H1 (cell line): ENCODE measurements around the gene ZNF750. TPM values are rescaled to one million over a fixed set of nuclear protein-coding genes. Genes with fewer than 3 reads are reported as not detected.

Experiments
- CTCF ChIA-PET: fragments of 300-600 bp; sonication (Branson Sonifier 250); formaldehyde crosslinking; loops from one replicate; lab custom pipeline; 2021; ENCODE audit not compliant: partially characterized antibody; lab: Charles Lee
- POLR2A ChIA-PET: fragments of 300-600 bp; sonication (Branson Sonifier 250); formaldehyde crosslinking; loops from one replicate; lab custom pipeline; 2021; ENCODE audit warnings: inconsistent platforms; ENCODE audit not compliant: partially characterized antibody; lab: Charles Lee
- DNase-seq, 2 experiments: peaks; one replicate each; pipeline versions ENCODE4 v3.0.0 to v3.0.0-alpha.2; 2010 to 2022; ENCODE audit warnings: low spot score in 2 of 2, low read depth in 1 of 2, mixed read lengths in 1 of 2
- FAIRE-seq: peaks from 2 replicates; lab custom pipeline; 2011; peaks lifted over from hg19 to GRCh38; lab: Jason Lieb, UNC
- H2AFZ ChIP-seq: 2 replicates; pipeline ENCODE4 v1.8.1; 2012; ENCODE audit warnings: low read length, inconsistent platforms
- H2AK5ac ChIP-seq: 2 replicates; pipeline ENCODE4 v1.6.1; 2013; ENCODE audit warnings: low read depth, low read length
- H2BK120ac ChIP-seq: replicated peaks from 2 replicates; pipeline ENCODE3; 2013; ENCODE audit warnings: low read depth, low read length, inconsistent platforms
- H2BK12ac ChIP-seq: 2 replicates; pipeline ENCODE4 v1.6.1; 2013; ENCODE audit warnings: low read depth, low read length
- H2BK15ac ChIP-seq: 2 replicates; pipeline ENCODE4 v1.6.1; 2013; ENCODE audit warnings: low read length
- H2BK20ac ChIP-seq: 2 replicates; pipeline ENCODE4 v1.6.1; 2013; ENCODE audit warnings: low read length
- H2BK5ac ChIP-seq: 2 replicates; pipeline ENCODE4 v1.6.1; 2013; ENCODE audit warnings: low read depth, low read length
- H3K14ac ChIP-seq: 2 replicates; pipeline ENCODE4 v1.6.1; 2013; ENCODE audit warnings: inconsistent platforms; ENCODE audit not compliant: insufficient read length
- H3K18ac ChIP-seq: 2 replicates; pipeline ENCODE4 v1.6.1; 2013; ENCODE audit warnings: low read length; ENCODE audit errors: extremely low read depth
- H3K23ac ChIP-seq: 2 replicates; pipeline ENCODE4 v1.6.1; 2013; ENCODE audit warnings: inconsistent platforms; ENCODE audit not compliant: insufficient read length
- H3K23me2 ChIP-seq: 2 replicates; pipeline ENCODE4 v1.6.1; 2013; ENCODE audit warnings: low read depth, low read length
- H3K27ac ChIP-seq: 2 replicates; pipeline ENCODE4 v1.6.1; 2011; ENCODE audit warnings: low read depth, low read length, inconsistent platforms
- H3K27me3 ChIP-seq, 4 experiments: replicated peaks in 1 of 4; 1 replicate in 1 of 4; 2 replicates in 3 of 4; pipeline versions ENCODE4 v1.6.1 to v1.8.1; 2011 to 2013; ENCODE audit warnings: low read length in 3 of 4, mild to moderate bottlenecking in 3 of 4, inconsistent platforms in 2 of 4, mixed read lengths in 2 of 4, moderate library complexity in 1 of 4; ENCODE audit not compliant: control insufficient read depth in 3 of 4, insufficient read depth in 3 of 4; ENCODE audit errors: extremely low read depth in 1 of 4
- H3K36me3 ChIP-seq, 4 experiments: 2 replicates each; pipeline versions ENCODE4 v1.6.1 to v1.8.1; 2011 to 2013; ENCODE audit warnings: mild to moderate bottlenecking in 4 of 4, low read length in 3 of 4, moderate library complexity in 2 of 4, control low read depth in 1 of 4, inconsistent platforms in 1 of 4; ENCODE audit not compliant: insufficient read depth in 4 of 4, control insufficient read depth in 2 of 4
- H3K4ac ChIP-seq: replicated peaks from 2 replicates; pipeline ENCODE3; 2013; ENCODE audit warnings: low read length, low read depth, mixed read lengths, inconsistent platforms; ENCODE audit not compliant: insufficient read length
- H3K4me1 ChIP-seq, 4 experiments: replicated peaks in 1 of 4; 1 replicate in 1 of 4; 2 replicates in 3 of 4; pipeline versions ENCODE4 v1.6.1 to v1.8.1; 2011 to 2013; ENCODE audit warnings: low read length in 3 of 4, inconsistent platforms in 2 of 4, mixed read lengths in 1 of 4; ENCODE audit not compliant: insufficient read depth in 4 of 4, control insufficient read depth in 3 of 4
- H3K4me2 ChIP-seq, 2 experiments: 2 replicates each; pipeline versions ENCODE4 v1.6.1 to v1.8.1; 2011 to 2013; ENCODE audit warnings: low read depth in 2 of 2, low read length in 2 of 2, control low read depth in 1 of 2, inconsistent platforms in 1 of 2, mild to moderate bottlenecking in 1 of 2; ENCODE audit not compliant: insufficient read depth in 1 of 2
- H3K4me3 ChIP-seq, 4 experiments: fragments of 200-600, 300-600 bp in 1 of 4; sonication (generic), shearing (Covaris generic), sonication (Bioruptor Twin) in 1 of 4; 2 replicates each; pipeline versions ENCODE4 v1.5.1 to v1.8.1; 2011 to 2016; ENCODE audit warnings: low read length in 4 of 4, low read depth in 3 of 4, control low read depth in 2 of 4, inconsistent platforms in 2 of 4, mild to moderate bottlenecking in 2 of 4, mixed read lengths in 1 of 4, moderate library complexity in 1 of 4; ENCODE audit not compliant: insufficient read depth in 2 of 4; ENCODE audit errors: extremely low read depth in 1 of 4
- H3K56ac ChIP-seq: replicated peaks from 2 replicates; pipeline ENCODE3; 2013; ENCODE audit warnings: low read depth, mild to moderate bottlenecking, mixed read lengths, low read length, inconsistent platforms; ENCODE audit not compliant: insufficient read length
- H3K79me1 ChIP-seq: 2 replicates; pipeline ENCODE4 v1.6.1; 2013; ENCODE audit warnings: low read depth, low read length, control low read depth
- H3K79me2 ChIP-seq, 2 experiments: 2 replicates each; pipeline versions ENCODE4 v1.6.1 to v1.8.1; 2012 to 2013; ENCODE audit warnings: low read length in 2 of 2, mild to moderate bottlenecking in 2 of 2, inconsistent platforms in 1 of 2; ENCODE audit not compliant: insufficient read depth in 2 of 2, control insufficient read depth in 1 of 2
- H3K9ac ChIP-seq, 4 experiments: replicated peaks in 1 of 4; 1 replicate in 1 of 4; 2 replicates in 3 of 4; pipeline versions ENCODE4 v1.6.1 to v1.8.1; 2011 to 2013; ENCODE audit warnings: low read depth in 3 of 4, low read length in 3 of 4, control low read depth in 2 of 4, mild to moderate bottlenecking in 2 of 4, moderate library complexity in 2 of 4, inconsistent platforms in 1 of 4; ENCODE audit errors: extremely low read depth in 1 of 4
- H3K9me3 ChIP-seq, 2 experiments: 2 replicates each; pipeline versions ENCODE4 v1.6.1 to v1.8.1; 2012 to 2013; ENCODE audit warnings: mild to moderate bottlenecking in 2 of 2, moderate library complexity in 2 of 2, control low read depth in 1 of 2, inconsistent platforms in 1 of 2, low read depth in 1 of 2, low read length in 1 of 2, mixed read lengths in 1 of 2; ENCODE audit not compliant: insufficient read depth in 2 of 2
- H4K20me1 ChIP-seq, 2 experiments: replicated peaks in 1 of 2; 2 replicates each; pipeline versions ENCODE3 to v1.8.1; 2011 to 2013; ENCODE audit warnings: inconsistent platforms in 2 of 2, low read length in 2 of 2, mild to moderate bottlenecking in 1 of 2; ENCODE audit not compliant: insufficient read depth in 2 of 2, control insufficient read depth in 1 of 2
- H4K5ac ChIP-seq: 2 replicates; pipeline ENCODE4 v1.6.1; 2013; ENCODE audit warnings: low read length, low read depth, mixed read lengths, inconsistent platforms; ENCODE audit not compliant: insufficient read length
- H4K8ac ChIP-seq: 2 replicates; pipeline ENCODE4 v1.8.0; 2013; ENCODE audit warnings: mild to moderate bottlenecking, moderate library complexity, low read length, inconsistent platforms; ENCODE audit not compliant: insufficient read depth; ENCODE audit errors: extremely low read depth
- H4K91ac ChIP-seq: replicated peaks from 2 replicates; pipeline ENCODE3; 2013; ENCODE audit warnings: low read length, mixed read lengths, inconsistent platforms; ENCODE audit not compliant: insufficient read length
- CBX5 ChIP-seq: fragments of 300-800, 300-1000 bp; sonication (generic); IDR thresholded peaks from 2 replicates; pipeline ENCODE4 v1.7.1; 2016; ENCODE audit warnings: antibody characterized with exemption, low read length, low read depth
- EZH2 ChIP-seq: fragments of 200-600 bp; sonication (generic); IDR thresholded peaks from 2 replicates; pipeline ENCODE4 v1.7.1; 2012; ENCODE audit warnings: low read depth, mild to moderate bottlenecking, moderate library complexity, low read length, inconsistent platforms; ENCODE audit not compliant: severe bottlenecking
- JUN ChIP-seq: IDR thresholded peaks from 2 replicates; pipeline ENCODE4 v1.6.1; 2011; ENCODE audit warnings: low read depth, mild to moderate bottlenecking, improper control_type of control experiment, low read length
- PHF8 ChIP-seq: fragments of 200-600 bp; sonication (generic); conservative IDR thresholded peaks from 2 replicates; pipeline ENCODE4 v1.7.1; 2012; ENCODE audit warnings: low read depth, mild to moderate bottlenecking, inconsistent platforms, low read length, moderate library complexity
- RNF2 ChIP-seq: fragments of 200-900, 300-1000 bp; sonication (generic); IDR thresholded peaks from 2 replicates; pipeline ENCODE4 v1.7.1; 2016; ENCODE audit warnings: borderline replicate concordance, low read depth, mild to moderate bottlenecking, antibody characterized with exemption, low read length; ENCODE audit not compliant: poor library complexity, severe bottlenecking; ENCODE audit errors: missing control alignments
- SP4 ChIP-seq: IDR thresholded peaks from 2 replicates; pipeline ENCODE4 v1.6.1; 2012; ENCODE audit warnings: low read length, inconsistent platforms
- ZNF274 ChIP-seq: IDR thresholded peaks from 2 replicates; pipeline ENCODE4 v1.7.0; 2012; ENCODE audit warnings: low read length, borderline replicate concordance; ENCODE audit errors: extremely low read depth
- WGBS, 2 experiments: shearing (Covaris generic) in 1 of 2; methylation state at CpG; one replicate each; pipeline versions ENCODE4 v1.1.6 to v1.1.7; 2013 to 2015; ENCODE audit warnings: low lambda C conversion rate in 2 of 2, mixed read lengths in 2 of 2, inconsistent platforms in 1 of 2, low coverage in 1 of 2, missing lambda C conversion rate in 1 of 2; ENCODE audit not compliant: insufficient replicate concordance in 2 of 2, insufficient coverage in 1 of 2, insufficient read length in 1 of 2; ENCODE audit errors: extremely low coverage in 1 of 2, missing lambda C conversion rate in 1 of 2; 5-methylcytosine and 5-hydroxymethylcytosine counted together
- polyA plus RNA-seq, 7 experiments: library from polyadenylated mRNA; depleted of rRNA in 3 of 7; stranded (reverse) in 5 of 7; unstranded in 2 of 7; fragments of >200 nt in 5 of 7; fragments of 200-250 nt in 2 of 7; gene quantifications; 1 replicate in 5 of 7; 2 replicates in 1 of 7; 4 replicates in 1 of 7; pipeline versions ENCODE4 v1.2.1 to v1.2.3, GENCODE V29; 2011 to 2013; ENCODE audit warnings: missing spikeins in 2 of 7, mixed read lengths in 2 of 7
- total RNA-seq: library from RNA; stranded (reverse); fragmentation: NEBNext Ultra II Directional; extraction: Animal tissue kit (Norgen Biotek cat#: 25700); gene quantifications from 2 replicates; pipeline ENCODE4 v1.2.1, GENCODE V29; 2021

The ZNF750 gene
- total and polyA plus RNA-seq, 2 of the 8 experiments (the other 6 are each of a cell fraction or from before 2014, with no cell fraction given): not detected

GRCh38 chr17:82817947-82818346 lies 21.9 kb downstream of the ZNF750 start:
- H3K79me1 ChIP-seq: 0 out of 2 replicates have a peak, but pooled peaks cover 2% of the 10 kb centered on the region
- H3K4me3 ChIP-seq: no peak overlapping the region
- no peaks in the 10 kb centered on the region; a peak in 1 of 4 replicates for H3K79me2 ChIP-seq
- 0 out of 2 replicates have a peak overlapping the region, but pooled peaks have one; percentile 40 for H2BK15ac ChIP-seq
- H3K27me3 ChIP-seq: no peaks in the 10 kb centered on the region
- H3K23ac ChIP-seq: no peak overlapping the region
- no peaks in the 10 kb centered on the region for H3K23me2 ChIP-seq
- CTCF ChIA-PET: interaction anchor here (0.6 to 1.8 kb wide), 12 partner anchors 12 to 150 kb away, joined by 3 to 10 read pairs (median 3); no protein-coding TSS in a partner anchor
- no peak overlapping the region for H3K27ac ChIP-seq
- TF ChIP-seq CBX5 (no peak), JUN (no peak), EZH2 (no peak), RNF2 (no peak), ZNF274 (no peak), SP4 (no peak), PHF8 (no peak)
- TF ChIP-seq, all 59 proteins: peak for 0
- Histone ChIP-seq H3K9me3 (peaks cover 31% of the 10 kb centered on the region in 2 experiments), H3K14ac (no peak overlapping the region), H3K4ac (no peak overlapping the region), H2BK12ac (no peak overlapping the region), H4K20me1 (peaks cover 0 to 4% of the 10 kb centered on the region in 2 experiments), H4K8ac (no peak overlapping the region; the same call in 1 of the 2 replicates), H3K18ac (no peak overlapping the region), H4K91ac (no peak overlapping the region), H3K9ac (no peak overlapping the region), H3K4me2 (no peak overlapping the region), H2BK5ac (no peak overlapping the region), H3K56ac (no peak overlapping the region), H2BK120ac (no peak overlapping the region), H3K36me3 (peaks cover 7 to 59% (median 26%) of the 10 kb centered on the region in 4 experiments; a peak in 7 of 8 replicates), H2BK20ac (no peak overlapping the region), H2AK5ac (no peak overlapping the region), H2AFZ (no peak overlapping the region), H3K4me1 (peaks cover 0 to under 1% (median 0%) of the 10 kb centered on the region in 4 experiments; a peak in 2 of 7 replicates), H4K5ac (no peak overlapping the region)
- POLR2A ChIA-PET: no interaction called here
- WGBS, 2 experiments: 90% methylated on average over 5 of the region's 5 CpGs; no CpG with 5 or more reads in 1 of the 2 experiments
- DNase-seq: no peak
- no peak for FAIRE-seq
